ENCODE measurements around the gene RBSN. TPM values are rescaled to one million over a fixed set of nuclear protein-coding genes. Genes with fewer than 3 reads are reported as not detected.

The RBSN gene
- total RNA-seq, 1 donor from 2014 or later, result 25.7 TPM

DNA sequence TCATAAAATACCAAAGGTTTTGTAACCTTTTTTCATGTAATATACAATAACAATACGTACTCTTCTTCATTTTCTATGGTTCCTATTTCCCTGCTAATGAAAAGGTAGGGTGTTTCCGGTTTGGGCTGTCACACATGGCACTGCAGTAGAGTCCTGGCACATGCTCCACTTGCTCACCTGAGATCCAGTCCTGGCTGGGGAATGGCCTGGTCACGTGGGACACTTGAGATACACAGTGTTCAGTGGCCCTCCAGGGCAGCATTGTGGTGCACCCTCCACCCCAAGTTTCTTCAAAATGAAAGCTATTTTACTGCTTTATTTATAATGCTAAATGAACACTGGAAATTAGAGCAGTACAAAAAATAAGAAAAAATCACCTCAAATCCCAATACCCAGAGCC lies 57.0 kb downstream of the RBSN start:
- H3K27me3 Mint-ChIP-seq (ENCODE audit: unreplicated experiment), result peaks cover 5% of the 10 kb centered on the region

DNA sequence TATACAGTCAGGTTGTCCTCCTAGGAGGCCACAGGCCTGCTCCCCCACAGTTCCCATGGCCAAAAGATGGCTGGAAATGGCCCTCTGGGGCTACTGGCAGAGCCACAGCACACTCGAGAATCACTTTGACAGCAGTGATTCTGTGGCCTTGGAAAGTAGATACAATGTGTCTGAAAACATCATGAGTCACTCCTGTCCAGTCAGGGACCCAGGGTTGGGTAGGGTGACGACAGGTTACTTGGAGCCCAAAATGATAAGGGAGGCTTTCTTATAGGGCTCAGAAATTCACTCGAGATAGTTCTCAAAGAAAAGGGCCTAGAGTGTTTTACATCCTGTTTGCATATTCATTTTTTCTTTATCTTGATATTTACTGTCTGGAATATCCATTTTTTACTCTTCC lies 58.1 kb downstream of the RBSN start:
- H3K27me3 Mint-ChIP-seq (ENCODE audit: unreplicated experiment), result peaks cover 1% of the 10 kb centered on the region
- H3K4me1 Mint-ChIP-seq (ENCODE audit: unreplicated experiment), result peaks cover 17% of the 10 kb centered on the region
- H3K27ac Mint-ChIP-seq (ENCODE audit: unreplicated experiment), result no peak overlapping the region
- TF ChIP-seq, protein P1, sequence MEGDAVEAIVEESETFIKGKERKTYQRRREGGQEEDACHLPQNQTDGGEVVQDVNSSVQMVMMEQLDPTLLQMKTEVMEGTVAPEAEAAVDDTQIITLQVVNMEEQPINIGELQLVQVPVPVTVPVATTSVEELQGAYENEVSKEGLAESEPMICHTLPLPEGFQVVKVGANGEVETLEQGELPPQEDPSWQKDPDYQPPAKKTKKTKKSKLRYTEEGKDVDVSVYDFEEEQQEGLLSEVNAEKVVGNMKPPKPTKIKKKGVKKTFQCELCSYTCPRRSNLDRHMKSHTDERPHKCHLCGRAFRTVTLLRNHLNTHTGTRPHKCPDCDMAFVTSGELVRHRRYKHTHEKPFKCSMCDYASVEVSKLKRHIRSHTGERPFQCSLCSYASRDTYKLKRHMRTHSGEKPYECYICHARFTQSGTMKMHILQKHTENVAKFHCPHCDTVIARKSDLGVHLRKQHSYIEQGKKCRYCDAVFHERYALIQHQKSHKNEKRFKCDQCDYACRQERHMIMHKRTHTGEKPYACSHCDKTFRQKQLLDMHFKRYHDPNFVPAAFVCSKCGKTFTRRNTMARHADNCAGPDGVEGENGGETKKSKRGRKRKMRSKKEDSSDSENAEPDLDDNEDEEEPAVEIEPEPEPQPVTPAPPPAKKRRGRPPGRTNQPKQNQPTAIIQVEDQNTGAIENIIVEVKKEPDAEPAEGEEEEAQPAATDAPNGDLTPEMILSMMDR (IDR thresholded peaks at IDR 0.05; ENCODE audit: unreplicated experiment), result no peak
- DNase-seq (ENCODE audit: low spot score), result no peak
- H3K9me3 Mint-ChIP-seq (ENCODE audit: unreplicated experiment), result no peaks in the 10 kb centered on the region
- H3K4me3 Mint-ChIP-seq (ENCODE audit: unreplicated experiment), result no peak overlapping the region
- H3K36me3 Mint-ChIP-seq (ENCODE audit: low read depth, unreplicated experiment), result peaks cover 34% of the 10 kb centered on the region

More for the DNA sequence above, 57.0 kb downstream of the RBSN start:
- H3K36me3 Mint-ChIP-seq (ENCODE audit: low read depth, unreplicated experiment), result peaks cover 45% of the 10 kb centered on the region
- H3K27ac Mint-ChIP-seq (ENCODE audit: unreplicated experiment), result no peak overlapping the region
- no peak for DNase-seq (ENCODE audit: low spot score)
- TF ChIP-seq, protein P1 (IDR thresholded peaks at IDR 0.05; ENCODE audit: unreplicated experiment), result no peak
- peaks cover 17% of the 10 kb centered on the region for H3K4me1 Mint-ChIP-seq (ENCODE audit: unreplicated experiment)
- H3K9me3 Mint-ChIP-seq (ENCODE audit: unreplicated experiment), result no peaks in the 10 kb centered on the region
- no peak overlapping the region for H3K4me3 Mint-ChIP-seq (ENCODE audit: unreplicated experiment)

DNA sequence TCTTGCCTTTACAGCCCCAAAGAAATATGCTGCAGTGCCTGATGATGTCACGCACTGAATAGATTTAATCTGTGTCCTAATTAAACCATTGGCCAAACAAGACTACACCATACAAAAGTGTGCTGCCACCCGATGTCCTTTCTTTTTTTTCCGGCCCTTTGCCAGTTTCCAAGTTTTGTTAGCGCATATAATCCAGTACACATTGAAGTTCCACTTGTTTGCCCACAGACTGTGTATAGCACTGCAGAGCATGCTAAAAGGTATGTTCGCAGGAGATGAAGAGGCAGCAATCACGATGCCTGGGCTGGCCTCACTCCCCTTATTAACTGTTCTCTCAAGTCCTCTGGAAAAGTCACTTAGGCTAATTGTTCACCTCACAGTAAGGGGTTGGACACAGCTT lies 60.6 kb downstream of the RBSN start:
- Mint-ChIP-seq H3K27me3 (ENCODE audit: unreplicated experiment) (peaks cover 1% of the 10 kb centered on the region), H3K9me3 (ENCODE audit: unreplicated experiment) (no peaks in the 10 kb centered on the region), H3K4me1 (ENCODE audit: unreplicated experiment) (peaks cover 14% of the 10 kb centered on the region), H3K4me3 (ENCODE audit: unreplicated experiment) (no peak overlapping the region), H3K36me3 (ENCODE audit: low read depth, unreplicated experiment) (peaks cover 28% of the 10 kb centered on the region), H3K27ac (ENCODE audit: unreplicated experiment) (no peak overlapping the region)
- TF ChIP-seq, protein P1 (IDR thresholded peaks at IDR 0.05; ENCODE audit: unreplicated experiment), result no peak
- DNase-seq (ENCODE audit: low spot score), result no peak

DNA sequence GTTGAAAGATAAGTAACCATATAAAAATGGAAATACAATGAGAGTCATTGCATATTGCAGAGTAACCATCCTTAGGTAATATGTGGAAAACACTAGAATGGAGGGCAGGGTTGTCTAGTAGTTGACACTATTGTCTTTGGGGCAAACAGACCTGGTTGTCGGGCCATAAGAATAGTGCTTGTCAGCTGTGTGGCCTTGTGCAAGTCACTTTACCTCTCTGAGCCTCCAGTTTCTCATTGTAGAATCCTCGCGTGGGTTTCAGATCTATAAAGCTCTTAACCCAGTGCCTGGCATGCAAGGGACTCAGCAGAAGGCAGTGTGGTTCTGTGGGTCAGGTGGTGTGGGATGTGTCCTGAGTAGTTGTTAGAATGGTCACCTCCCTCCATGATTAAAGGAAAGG lies 65.8 kb downstream of the RBSN start:
- H3K36me3 Mint-ChIP-seq (ENCODE audit: low read depth, unreplicated experiment), result peaks cover 31% of the 10 kb centered on the region
- peaks cover 1% of the 10 kb centered on the region for H3K27me3 Mint-ChIP-seq (ENCODE audit: unreplicated experiment)
- H3K4me1 Mint-ChIP-seq (ENCODE audit: unreplicated experiment), result no peaks in the 10 kb centered on the region
- no peaks in the 10 kb centered on the region for H3K9me3 Mint-ChIP-seq (ENCODE audit: unreplicated experiment)
- no peak for DNase-seq (ENCODE audit: low spot score)
- no peak overlapping the region for H3K27ac Mint-ChIP-seq (ENCODE audit: unreplicated experiment)
- TF ChIP-seq, protein P1 (IDR thresholded peaks at IDR 0.05; ENCODE audit: unreplicated experiment), result no peak
- H3K4me3 Mint-ChIP-seq (ENCODE audit: unreplicated experiment), result no peak overlapping the region

DNA sequence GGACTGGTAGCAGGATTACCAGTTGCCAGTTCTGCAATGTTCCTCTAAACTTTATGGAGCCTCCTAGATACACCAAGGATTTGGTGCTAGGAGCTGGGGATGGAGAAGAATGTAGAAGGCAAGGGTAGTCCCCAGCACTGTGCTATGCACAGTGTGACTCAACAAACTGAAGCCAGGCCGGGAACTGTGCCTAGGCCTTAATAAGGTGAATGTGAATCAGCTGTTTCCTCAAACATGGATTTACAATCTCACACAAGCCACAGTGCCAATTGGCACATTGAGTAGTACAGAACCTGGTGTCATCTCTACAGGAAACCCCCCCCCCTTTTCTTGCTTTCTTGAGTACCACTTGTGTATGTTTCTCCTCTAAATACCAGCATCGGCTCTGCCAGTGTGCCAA lies 66.3 kb downstream of the RBSN start:
- DNase-seq (ENCODE audit: low spot score), result no peak
- H3K36me3 Mint-ChIP-seq (ENCODE audit: low read depth, unreplicated experiment), result peaks cover 29% of the 10 kb centered on the region
- TF ChIP-seq, protein P1 (IDR thresholded peaks at IDR 0.05; ENCODE audit: unreplicated experiment), result no peak
- H3K27ac Mint-ChIP-seq (ENCODE audit: unreplicated experiment), result no peak overlapping the region
- peaks cover 4% of the 10 kb centered on the region for H3K27me3 Mint-ChIP-seq (ENCODE audit: unreplicated experiment)
- H3K4me3 Mint-ChIP-seq (ENCODE audit: unreplicated experiment), result no peak overlapping the region
- no peaks in the 10 kb centered on the region for H3K9me3 Mint-ChIP-seq (ENCODE audit: unreplicated experiment)
- H3K4me1 Mint-ChIP-seq (ENCODE audit: unreplicated experiment), result no peaks in the 10 kb centered on the region

Measured in endothelial cell (in vitro differentiated cells).